HT1080 (cell line): Measurements from ENCODE around the gene P4HA1. TPM values are rescaled to one million over a fixed set of nuclear protein-coding genes. Genes with fewer than 3 reads are reported as not detected.
"Not testable (repeated sequence)": the region's sequence is repeated elsewhere in the genome, so short reads cannot be mapped to it uniquely, and the experiment has no call there.

Source experiments
- DNase-seq: peaks from one replicate; pipeline ENCODE4 v3.0.0-alpha.2; 2015; ENCODE audit warnings: low read depth
- polyA plus RNA-seq, 2 experiments: library from polyadenylated mRNA; depleted of rRNA; stranded (reverse); fragments of >200 nt; gene quantifications; 2 replicates each; pipeline ENCODE4 v1.2.3, GENCODE V29; 2015
- total RNA-seq: library from RNA; depleted of rRNA; stranded (reverse); fragments of >200 nt; shearing (Covaris generic); gene quantifications from 2 replicates; pipeline ENCODE4 v1.2.3, GENCODE V29; 2014; rRNA removed

The P4HA1 gene
- 22.7 and 25.2 TPM in 2 replicates for total RNA-seq
- polyA plus RNA-seq (2015; cell fraction: cytosol; rRNA removed): 86.0 and 100.0 TPM in 2 replicates
- polyA plus RNA-seq (2015; cell fraction: nucleus; rRNA removed): 185 and 189 TPM in 2 replicates

- DNase-seq: peak; percentile 98
Observed at GRCh38 chr10:73096449-73097304, at the start of gene P4HA1. TSS of gene P4HA1 (minus strand) at chr10:73096866. CDS start at chr10:73074883, 21,983 bp downstream.

GRCh38 chr10:73141603-73142002, 44.9 kb upstream of the P4HA1 start:
- DNase-seq: no peak

GRCh38 chr10:73139251-73139650, 42.6 kb upstream of the P4HA1 start:
- DNase-seq: no peak

- no peak for DNase-seq
Observed at GRCh38 chr10:73136627-73137026, 40.0 kb upstream of the P4HA1 start.

- DNase-seq: no peak
Observed at GRCh38 chr10:73134727-73135126, 38.1 kb upstream of the P4HA1 start.

GRCh38 chr10:73131913-73132686, 35.4 kb upstream of the P4HA1 start:
- no peak for DNase-seq

- DNase-seq: no peak
Observed at GRCh38 chr10:73131301-73131700, 34.6 kb upstream of the P4HA1 start.

GRCh38 chr10:73126343-73126742, 29.7 kb upstream of the P4HA1 start:
- no peak for DNase-seq

- no peak for DNase-seq
Observed at GRCh38 chr10:73119952-73120351, 23.3 kb upstream of the P4HA1 start.

GRCh38 chr10:73119457-73119856, 22.8 kb upstream of the P4HA1 start:
- DNase-seq: no peak

GRCh38 chr10:73117976-73118743, 21.5 kb upstream of the P4HA1 start:
- DNase-seq: peak; percentile 72

GRCh38 chr10:73116017-73116416, 19.4 kb upstream of the P4HA1 start:
- no peak for DNase-seq

- DNase-seq: no peak
Observed at GRCh38 chr10:73113551-73113950, 16.9 kb upstream of the P4HA1 start.

GRCh38 chr10:73112032-73112431, 15.4 kb upstream of the P4HA1 start:
- DNase-seq: not testable (repeated sequence)

GRCh38 chr10:73110345-73110849, 13.7 kb upstream of the P4HA1 start, which contains the start of gene NUDT13:
TSS of gene NUDT13 (plus strand) at chr10:73110455. CDS start at chr10:73114366, 3,911 bp downstream.
- DNase-seq: peak; percentile 81

- DNase-seq: not testable (repeated sequence)
Observed at GRCh38 chr10:73109248-73109652, 12.6 kb upstream of the P4HA1 start.

GRCh38 chr10:73106301-73106700, 9.6 kb upstream of the P4HA1 start:
- DNase-seq: no peak

GRCh38 chr10:73099141-73099540, 2.5 kb upstream of the P4HA1 start:
- no peak for DNase-seq

GRCh38 chr10:73097305-73097670, 622 bp upstream of the P4HA1 start:
- no peak for DNase-seq

- peak; percentile 61 for DNase-seq
Observed at GRCh38 chr10:73096041-73096448, 621 bp downstream of the P4HA1 start.

GRCh38 chr10:73095481-73096021, 1.1 kb downstream of the P4HA1 start:
- DNase-seq: peak; percentile 53
